T-helper 1 cell (primary cell): Measurements from ENCODE around the gene ASCL5.

ENCODE experiments used
- DNase-seq, 5 donors: peaks; one replicate each; pipeline ENCODE4 v3.0.0-alpha.2; 2012 to 2020

ASCL5 gene

GRCh38 chr1:201153474-201154388, 26.7 kb upstream of the ASCL5 start:
- DNase-seq, result no peak

GRCh38 chr1:201149400-201149799, 22.4 kb upstream of the ASCL5 start:
- DNase-seq, result peak in 1 of 5 donors; percentile 13

GRCh38 chr1:201147396-201148015, 20.5 kb upstream of the ASCL5 start:
- DNase-seq, result no peak

- no peak for DNase-seq
These were observed 19.8 kb upstream of the ASCL5 start for GRCh38 chr1:201146626-201147390.

- no peak for DNase-seq
These were observed 18.8 kb upstream of the ASCL5 start for GRCh38 chr1:201145816-201146215.

GRCh38 chr1:201145132-201145531, 18.1 kb upstream of the ASCL5 start:
- no peak for DNase-seq

GRCh38 chr1:201144701-201145100, 17.7 kb upstream of the ASCL5 start:
- no peak for DNase-seq

- no peak for DNase-seq
These were observed 17.0 kb upstream of the ASCL5 start for GRCh38 chr1:201143726-201144635.

GRCh38 chr1:201142849-201143725, 16.1 kb upstream of the ASCL5 start:
- DNase-seq, result no peak

- DNase-seq, result no peak
These were observed 15.2 kb upstream of the ASCL5 start for GRCh38 chr1:201142011-201142848.

GRCh38 chr1:201141418-201141817, 14.4 kb upstream of the ASCL5 start:
- no peak for DNase-seq

- no peak for DNase-seq
These were observed 13.9 kb upstream of the ASCL5 start for GRCh38 chr1:201140941-201141260.

GRCh38 chr1:201140235-201140940, 13.4 kb upstream of the ASCL5 start:
- DNase-seq, result no peak

- DNase-seq, result no peak
These were observed 12.8 kb upstream of the ASCL5 start for GRCh38 chr1:201139756-201140155.

- no peak for DNase-seq
These were observed 12.3 kb upstream of the ASCL5 start for GRCh38 chr1:201139306-201139705.

- no peak for DNase-seq
These were observed 11.4 kb upstream of the ASCL5 start for GRCh38 chr1:201138311-201138840.

GRCh38 chr1:201137579-201138310, 10.8 kb upstream of the ASCL5 start:
- DNase-seq, result no peak

GRCh38 chr1:201137024-201137392, 10.0 kb upstream of the ASCL5 start:
- no peak for DNase-seq
